ENCODE measurements around the gene TEX53. TPM values are rescaled to one million over a fixed set of nuclear protein-coding genes. Genes with fewer than 3 reads are reported as not detected.
A peak's percentile ranks its signal among the peaks of the same experiment; 100 is the strongest.

The TEX53 gene
- total and polyA plus RNA-seq, 10 of the 15 experiments (the other 5 are each of a cell fraction or from before 2014, with no cell fraction given) = not detected

GRCh38 chr9:114611516-114612271, 45.9 kb downstream of the TEX53 start (continued):
- TF ChIP-seq, protein P1, sequence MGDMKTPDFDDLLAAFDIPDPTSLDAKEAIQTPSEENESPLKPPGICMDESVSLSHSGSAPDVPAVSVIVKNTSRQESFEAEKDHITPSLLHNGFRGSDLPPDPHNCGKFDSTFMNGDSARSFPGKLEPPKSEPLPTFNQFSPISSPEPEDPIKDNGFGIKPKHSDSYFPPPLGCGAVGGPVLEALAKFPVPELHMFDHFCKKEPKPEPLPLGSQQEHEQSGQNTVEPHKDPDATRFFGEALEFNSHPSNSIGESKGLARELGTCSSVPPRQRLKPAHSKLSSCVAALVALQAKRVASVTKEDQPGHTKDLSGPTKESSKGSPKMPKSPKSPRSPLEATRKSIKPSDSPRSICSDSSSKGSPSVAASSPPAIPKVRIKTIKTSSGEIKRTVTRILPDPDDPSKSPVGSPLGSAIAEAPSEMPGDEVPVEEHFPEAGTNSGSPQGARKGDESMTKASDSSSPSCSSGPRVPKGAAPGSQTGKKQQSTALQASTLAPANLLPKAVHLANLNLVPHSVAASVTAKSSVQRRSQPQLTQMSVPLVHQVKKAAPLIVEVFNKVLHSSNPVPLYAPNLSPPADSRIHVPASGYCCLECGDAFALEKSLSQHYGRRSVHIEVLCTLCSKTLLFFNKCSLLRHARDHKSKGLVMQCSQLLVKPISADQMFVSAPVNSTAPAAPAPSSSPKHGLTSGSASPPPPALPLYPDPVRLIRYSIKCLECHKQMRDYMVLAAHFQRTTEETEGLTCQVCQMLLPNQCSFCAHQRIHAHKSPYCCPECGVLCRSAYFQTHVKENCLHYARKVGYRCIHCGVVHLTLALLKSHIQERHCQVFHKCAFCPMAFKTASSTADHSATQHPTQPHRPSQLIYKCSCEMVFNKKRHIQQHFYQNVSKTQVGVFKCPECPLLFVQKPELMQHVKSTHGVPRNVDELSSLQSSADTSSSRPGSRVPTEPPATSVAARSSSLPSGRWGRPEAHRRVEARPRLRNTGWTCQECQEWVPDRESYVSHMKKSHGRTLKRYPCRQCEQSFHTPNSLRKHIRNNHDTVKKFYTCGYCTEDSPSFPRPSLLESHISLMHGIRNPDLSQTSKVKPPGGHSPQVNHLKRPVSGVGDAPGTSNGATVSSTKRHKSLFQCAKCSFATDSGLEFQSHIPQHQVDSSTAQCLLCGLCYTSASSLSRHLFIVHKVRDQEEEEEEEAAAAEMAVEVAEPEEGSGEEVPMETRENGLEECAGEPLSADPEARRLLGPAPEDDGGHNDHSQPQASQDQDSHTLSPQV (IDR thresholded peaks at IDR 0.05) = peak; percentile 55; the same call in 1 of the 2 replicates
- TF ChIP-seq FOXM1 (IDR thresholded peaks at IDR 0.05; ENCODE audit: low read depth, low read length) (no peak), MXI1 (IDR thresholded peaks at IDR 0.05; ENCODE audit: low read depth, low read length) (0 out of 2 replicates have a peak, but pooled peaks have one; percentile 42), RFX5 (IDR thresholded peaks at IDR 0.05; ENCODE audit: low read depth, low read length) (no peak), MTA3 (IDR thresholded peaks at IDR 0.05; ENCODE audit: borderline replicate concordance, low read length) (no peak), TARDBP (IDR thresholded peaks at IDR 0.05; ENCODE audit: borderline replicate concordance) (no peak), NR2C1 (IDR thresholded peaks at IDR 0.05) (no peak), HDGF (IDR thresholded peaks at IDR 0.05) (peak; percentile 21; the same call in 1 of the 2 replicates), FOXK2 (IDR thresholded peaks at IDR 0.05) (no peak), NR2F1 (conservative IDR thresholded peaks at IDR 0.05) (peak; percentile 39; the same call in 1 of the 2 replicates), RBBP5 (conservative IDR thresholded peaks at IDR 0.05) (no peak), GATAD2B (conservative IDR thresholded peaks at IDR 0.05; ENCODE audit: low read depth) (peak; percentile 91), TCF7 (IDR thresholded peaks at IDR 0.05; ENCODE audit: borderline replicate concordance) (no peak), MAX (IDR thresholded peaks at IDR 0.05; ENCODE audit: low read depth, low read length) (no peak), ZBED1 (IDR thresholded peaks at IDR 0.05; ENCODE audit: borderline replicate concordance) (no peak), POLR2A (IDR thresholded peaks at IDR 0.05; ENCODE audit: low read depth, low read length) (peak; percentile 63), NR2C2 (IDR thresholded peaks at IDR 0.05; ENCODE audit: borderline replicate concordance, control insufficient read depth, insufficient read length, low read depth) (no peak), TBL1XR1 (IDR thresholded peaks at IDR 0.05; ENCODE audit: low read depth, low read length) (no peak), RAD51 (IDR thresholded peaks at IDR 0.05) (no peak), STAT3 (IDR thresholded peaks at IDR 0.05; ENCODE audit: low read depth, low read length) (no peak), SP1 (IDR thresholded peaks at IDR 0.05; ENCODE audit: low read depth, low read length) (no peak)
- TF ChIP-seq, protein P2, sequence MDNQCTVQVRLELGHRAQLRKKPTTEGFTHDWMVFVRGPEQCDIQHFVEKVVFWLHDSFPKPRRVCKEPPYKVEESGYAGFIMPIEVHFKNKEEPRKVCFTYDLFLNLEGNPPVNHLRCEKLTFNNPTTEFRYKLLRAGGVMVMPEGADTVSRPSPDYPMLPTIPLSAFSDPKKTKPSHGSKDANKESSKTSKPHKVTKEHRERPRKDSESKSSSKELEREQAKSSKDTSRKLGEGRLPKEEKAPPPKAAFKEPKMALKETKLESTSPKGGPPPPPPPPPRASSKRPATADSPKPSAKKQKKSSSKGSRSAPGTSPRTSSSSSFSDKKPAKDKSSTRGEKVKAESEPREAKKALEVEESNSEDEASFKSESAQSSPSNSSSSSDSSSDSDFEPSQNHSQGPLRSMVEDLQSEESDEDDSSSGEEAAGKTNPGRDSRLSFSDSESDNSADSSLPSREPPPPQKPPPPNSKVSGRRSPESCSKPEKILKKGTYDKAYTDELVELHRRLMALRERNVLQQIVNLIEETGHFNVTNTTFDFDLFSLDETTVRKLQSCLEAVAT (IDR thresholded peaks at IDR 0.05) = peak; percentile 63
- TF ChIP-seq, protein P3, sequence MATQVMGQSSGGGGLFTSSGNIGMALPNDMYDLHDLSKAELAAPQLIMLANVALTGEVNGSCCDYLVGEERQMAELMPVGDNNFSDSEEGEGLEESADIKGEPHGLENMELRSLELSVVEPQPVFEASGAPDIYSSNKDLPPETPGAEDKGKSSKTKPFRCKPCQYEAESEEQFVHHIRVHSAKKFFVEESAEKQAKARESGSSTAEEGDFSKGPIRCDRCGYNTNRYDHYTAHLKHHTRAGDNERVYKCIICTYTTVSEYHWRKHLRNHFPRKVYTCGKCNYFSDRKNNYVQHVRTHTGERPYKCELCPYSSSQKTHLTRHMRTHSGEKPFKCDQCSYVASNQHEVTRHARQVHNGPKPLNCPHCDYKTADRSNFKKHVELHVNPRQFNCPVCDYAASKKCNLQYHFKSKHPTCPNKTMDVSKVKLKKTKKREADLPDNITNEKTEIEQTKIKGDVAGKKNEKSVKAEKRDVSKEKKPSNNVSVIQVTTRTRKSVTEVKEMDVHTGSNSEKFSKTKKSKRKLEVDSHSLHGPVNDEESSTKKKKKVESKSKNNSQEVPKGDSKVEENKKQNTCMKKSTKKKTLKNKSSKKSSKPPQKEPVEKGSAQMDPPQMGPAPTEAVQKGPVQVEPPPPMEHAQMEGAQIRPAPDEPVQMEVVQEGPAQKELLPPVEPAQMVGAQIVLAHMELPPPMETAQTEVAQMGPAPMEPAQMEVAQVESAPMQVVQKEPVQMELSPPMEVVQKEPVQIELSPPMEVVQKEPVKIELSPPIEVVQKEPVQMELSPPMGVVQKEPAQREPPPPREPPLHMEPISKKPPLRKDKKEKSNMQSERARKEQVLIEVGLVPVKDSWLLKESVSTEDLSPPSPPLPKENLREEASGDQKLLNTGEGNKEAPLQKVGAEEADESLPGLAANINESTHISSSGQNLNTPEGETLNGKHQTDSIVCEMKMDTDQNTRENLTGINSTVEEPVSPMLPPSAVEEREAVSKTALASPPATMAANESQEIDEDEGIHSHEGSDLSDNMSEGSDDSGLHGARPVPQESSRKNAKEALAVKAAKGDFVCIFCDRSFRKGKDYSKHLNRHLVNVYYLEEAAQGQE (IDR thresholded peaks at IDR 0.05; ENCODE audit: low read depth, low read length) = 0 out of 2 replicates have a peak, but pooled peaks have one; percentile 28

Data from GM12878 (cell line).